Neural cell (in vitro differentiated cells): Measurements from ENCODE around the gene GEMIN2. TPM values are rescaled to one million over a fixed set of nuclear protein-coding genes. Genes with fewer than 3 reads are reported as not detected.

Source experiments
- H2AFZ ChIP-seq: fragments of 200-600, 300-800 bp; sonication (generic), shearing (Covaris generic); 2 replicates; pipeline ENCODE4 v1.6.0; 2014; ENCODE audit warnings: low read depth, mild to moderate bottlenecking, antibody characterized with exemption, low read length, moderate library complexity
- H3F3A ChIP-seq: fragments of 200-600 bp; shearing (Covaris generic); 2 replicates; pipeline ENCODE4 v1.6.1; 2016; ENCODE audit warnings: mild to moderate bottlenecking, moderate library complexity, mixed read lengths, antibody characterized with exemption, low read length; ENCODE audit not compliant: insufficient read depth, poor library complexity, severe bottlenecking
- H3K27ac ChIP-seq: fragments of 200-600, 300-800 bp; sonication (generic), shearing (Covaris generic); 2 replicates; pipeline ENCODE4 v1.5.1; 2014; ENCODE audit warnings: mild to moderate bottlenecking, low read length, moderate library complexity
- H3K27me3 ChIP-seq: fragments of 300-800, 200-600 bp; sonication (generic), shearing (Covaris generic); 2 replicates; pipeline ENCODE4 v1.6.0; 2014; ENCODE audit warnings: mild to moderate bottlenecking, low read depth, low read length, moderate library complexity; ENCODE audit not compliant: insufficient read depth
- H3K36me3 ChIP-seq: fragments of 300-800, 200-600 bp; sonication (generic), shearing (Covaris generic); 2 replicates; pipeline ENCODE4 v1.5.1; 2014; ENCODE audit warnings: mild to moderate bottlenecking, antibody characterized with exemption, low read length, moderate library complexity; ENCODE audit not compliant: insufficient read depth
- H3K4me2 ChIP-seq: fragments of 300-800, 200-600 bp; sonication (generic), shearing (Covaris generic); 2 replicates; pipeline ENCODE4 v1.6.0; 2014; ENCODE audit warnings: mild to moderate bottlenecking, low read length
- H3K4me3 ChIP-seq: fragments of 300-800, 200-600 bp; sonication (generic), shearing (Covaris generic); 2 replicates; pipeline ENCODE4 v1.5.1; 2014; ENCODE audit warnings: mild to moderate bottlenecking, low read length, moderate library complexity
- H3K79me2 ChIP-seq: fragments of 200-600 bp; shearing (Covaris generic); replicated peaks from 2 replicates; pipeline ENCODE4 v1.6.0; 2014; ENCODE audit warnings: mild to moderate bottlenecking, low read length, moderate library complexity; ENCODE audit not compliant: insufficient read depth
- H3K9ac ChIP-seq: fragments of 300-800, 200-600 bp; sonication (generic), shearing (Covaris generic); 2 replicates; pipeline ENCODE4 v1.6.1; 2016; ENCODE audit warnings: mild to moderate bottlenecking, low read length, mixed read lengths
- H3K9me2 ChIP-seq: fragments of 200-600 bp; shearing (Covaris generic); 2 replicates; pipeline ENCODE4 v1.6.1; 2016; ENCODE audit warnings: mild to moderate bottlenecking, low read length, mixed read lengths; ENCODE audit not compliant: insufficient read depth
- H3K9me3 ChIP-seq: fragments of 200-600, 300-800 bp; sonication (generic), shearing (Covaris generic); 2 replicates; pipeline ENCODE4 v1.6.1; 2016; ENCODE audit warnings: mild to moderate bottlenecking, mixed run types, low read length, moderate library complexity, mixed read lengths
- H4K20me1 ChIP-seq: fragments of 200-600 bp; shearing (Covaris generic); 2 replicates; pipeline ENCODE4 v1.6.1; 2016; ENCODE audit warnings: mild to moderate bottlenecking, mixed run types; ENCODE audit not compliant: insufficient read depth
- EP300 ChIP-seq: fragments of 450-650 bp; conservative IDR thresholded peaks from 2 replicates; pipeline ENCODE4 v1.6.1; 2014; ENCODE audit warnings: antibody characterized with exemption, mild to moderate bottlenecking, moderate library complexity; ENCODE audit not compliant: poor library complexity, severe bottlenecking
- EZH2 ChIP-seq: fragments of 200-600, 300-800 bp; shearing (Covaris generic), sonication (generic); IDR thresholded peaks from 2 replicates; pipeline ENCODE4 v1.6.1; 2014; ENCODE audit warnings: antibody characterized with exemption, low read length, borderline replicate concordance, mild to moderate bottlenecking; ENCODE audit not compliant: insufficient read depth, poor library complexity, severe bottlenecking
- MXI1 ChIP-seq: fragments of 450-650 bp; conservative IDR thresholded peaks from 2 replicates; pipeline ENCODE4 v1.6.1; 2014; ENCODE audit warnings: antibody characterized with exemption, mild to moderate bottlenecking; ENCODE audit not compliant: poor library complexity, severe bottlenecking
- POLR2AphosphoS5 ChIP-seq: IDR thresholded peaks from 2 replicates; pipeline ENCODE4 v1.6.1; 2012
- RAD21 ChIP-seq: fragments of 450-650 bp; conservative IDR thresholded peaks from 2 replicates; pipeline ENCODE4 v1.6.1; 2014; ENCODE audit warnings: antibody characterized with exemption, mild to moderate bottlenecking, moderate library complexity
- SMC3 ChIP-seq: fragments of 450-650 bp; conservative IDR thresholded peaks from 2 replicates; pipeline ENCODE4 v1.6.1; 2014; ENCODE audit warnings: antibody characterized with exemption, mild to moderate bottlenecking, moderate library complexity; ENCODE audit not compliant: poor library complexity
- TAF1 ChIP-seq: IDR thresholded peaks from 2 replicates; pipeline ENCODE4 v1.6.1; 2012; ENCODE audit warnings: low read depth
- polyA plus RNA-seq: library from polyadenylated mRNA; depleted of rRNA; stranded (reverse); fragments of >200 nt; gene quantifications from 2 replicates; pipeline ENCODE4 v1.2.3, GENCODE V29; 2014
- TF ChIP-seq, protein P1 (sequence below): IDR thresholded peaks from 2 replicates; pipeline ENCODE4 v1.6.1; 2012; ENCODE audit warnings: borderline replicate concordance
- TF ChIP-seq, protein P2 (sequence below): fragments of 450-650 bp; IDR thresholded peaks from 2 replicates; pipeline ENCODE4 v1.5.1; 2014; ENCODE audit warnings: antibody characterized with exemption, mild to moderate bottlenecking, moderate library complexity; ENCODE audit not compliant: poor library complexity, severe bottlenecking

Gene GEMIN2
- polyA plus RNA-seq, 1 donor from 2014 or later: 88.2 TPM

DNA sequence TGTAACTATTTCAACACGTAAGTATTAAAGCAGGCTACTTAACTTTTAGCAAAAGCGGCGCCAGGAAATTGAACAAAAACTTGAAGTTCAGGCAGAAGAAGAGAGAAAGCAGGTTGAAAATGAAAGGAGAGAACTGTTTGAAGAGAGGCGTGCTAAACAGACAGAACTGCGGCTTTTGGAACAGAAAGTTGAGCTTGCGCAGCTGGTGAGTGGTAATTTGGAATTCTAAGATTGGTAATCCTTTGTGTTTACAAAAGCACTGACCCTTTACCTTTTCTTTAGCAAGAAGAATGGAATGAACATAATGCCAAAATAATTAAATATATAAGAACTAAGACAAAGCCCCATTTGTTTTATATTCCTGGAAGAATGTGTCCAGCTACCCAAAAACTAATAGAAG lies 64.9 kb downstream of the GEMIN2 start:
- no peak overlapping the region for H3K27ac ChIP-seq
- H3K36me3 ChIP-seq: peaks cover 5% of the 10 kb centered on the region
- H3K27me3 ChIP-seq: no peaks in the 10 kb centered on the region
- H3F3A ChIP-seq: no peaks in the 10 kb centered on the region
- no peak overlapping the region for H3K4me3 ChIP-seq
- no peak for TF ChIP-seq TAF1
- no peak overlapping the region for H3K4me2 ChIP-seq
- no peak overlapping the region for H2AFZ ChIP-seq
- no peaks in the 10 kb centered on the region for H3K9me3 ChIP-seq
- no peaks in the 10 kb centered on the region for H3K9me2 ChIP-seq
- H4K20me1 ChIP-seq: no peaks in the 10 kb centered on the region
- H3K9ac ChIP-seq: no peak overlapping the region
- H3K79me2 ChIP-seq: peaks cover 15% of the 10 kb centered on the region

DNA sequence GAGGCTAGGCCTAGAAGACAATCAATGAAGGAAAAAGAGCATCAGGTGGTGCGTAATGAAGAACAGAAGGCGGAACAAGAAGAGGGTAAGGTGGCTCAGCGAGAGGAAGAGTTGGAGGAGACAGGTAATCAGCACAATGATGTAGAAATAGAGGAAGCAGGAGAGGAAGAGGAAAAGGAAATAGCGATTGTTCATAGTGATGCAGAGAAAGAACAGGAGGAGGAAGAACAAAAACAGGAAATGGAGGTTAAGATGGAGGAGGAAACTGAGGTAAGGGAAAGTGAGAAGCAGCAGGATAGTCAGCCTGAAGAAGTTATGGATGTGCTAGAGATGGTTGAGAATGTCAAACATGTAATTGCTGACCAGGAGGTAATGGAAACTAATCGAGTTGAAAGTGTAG lies 66.4 kb downstream of the GEMIN2 start:
- Histone ChIP-seq H3F3A (no peaks in the 10 kb centered on the region), H3K4me3 (no peak overlapping the region), H3K9ac (no peak overlapping the region), H3K27me3 (no peaks in the 10 kb centered on the region), H3K27ac (no peak overlapping the region), H3K9me2 (no peaks in the 10 kb centered on the region), H3K36me3 (peaks cover 5% of the 10 kb centered on the region), H3K79me2 (peaks cover 14% of the 10 kb centered on the region), H2AFZ (no peak overlapping the region), H3K9me3 (no peaks in the 10 kb centered on the region), H3K4me2 (no peak overlapping the region), H4K20me1 (no peaks in the 10 kb centered on the region)
- TF ChIP-seq SMC3: no peak
- TF ChIP-seq, protein P1, sequence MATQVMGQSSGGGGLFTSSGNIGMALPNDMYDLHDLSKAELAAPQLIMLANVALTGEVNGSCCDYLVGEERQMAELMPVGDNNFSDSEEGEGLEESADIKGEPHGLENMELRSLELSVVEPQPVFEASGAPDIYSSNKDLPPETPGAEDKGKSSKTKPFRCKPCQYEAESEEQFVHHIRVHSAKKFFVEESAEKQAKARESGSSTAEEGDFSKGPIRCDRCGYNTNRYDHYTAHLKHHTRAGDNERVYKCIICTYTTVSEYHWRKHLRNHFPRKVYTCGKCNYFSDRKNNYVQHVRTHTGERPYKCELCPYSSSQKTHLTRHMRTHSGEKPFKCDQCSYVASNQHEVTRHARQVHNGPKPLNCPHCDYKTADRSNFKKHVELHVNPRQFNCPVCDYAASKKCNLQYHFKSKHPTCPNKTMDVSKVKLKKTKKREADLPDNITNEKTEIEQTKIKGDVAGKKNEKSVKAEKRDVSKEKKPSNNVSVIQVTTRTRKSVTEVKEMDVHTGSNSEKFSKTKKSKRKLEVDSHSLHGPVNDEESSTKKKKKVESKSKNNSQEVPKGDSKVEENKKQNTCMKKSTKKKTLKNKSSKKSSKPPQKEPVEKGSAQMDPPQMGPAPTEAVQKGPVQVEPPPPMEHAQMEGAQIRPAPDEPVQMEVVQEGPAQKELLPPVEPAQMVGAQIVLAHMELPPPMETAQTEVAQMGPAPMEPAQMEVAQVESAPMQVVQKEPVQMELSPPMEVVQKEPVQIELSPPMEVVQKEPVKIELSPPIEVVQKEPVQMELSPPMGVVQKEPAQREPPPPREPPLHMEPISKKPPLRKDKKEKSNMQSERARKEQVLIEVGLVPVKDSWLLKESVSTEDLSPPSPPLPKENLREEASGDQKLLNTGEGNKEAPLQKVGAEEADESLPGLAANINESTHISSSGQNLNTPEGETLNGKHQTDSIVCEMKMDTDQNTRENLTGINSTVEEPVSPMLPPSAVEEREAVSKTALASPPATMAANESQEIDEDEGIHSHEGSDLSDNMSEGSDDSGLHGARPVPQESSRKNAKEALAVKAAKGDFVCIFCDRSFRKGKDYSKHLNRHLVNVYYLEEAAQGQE: no peak
- TF ChIP-seq EZH2: no peak
- TF ChIP-seq TAF1: no peak
- TF ChIP-seq RAD21: no peak
- no peak for TF ChIP-seq MXI1
- TF ChIP-seq, protein P2, sequence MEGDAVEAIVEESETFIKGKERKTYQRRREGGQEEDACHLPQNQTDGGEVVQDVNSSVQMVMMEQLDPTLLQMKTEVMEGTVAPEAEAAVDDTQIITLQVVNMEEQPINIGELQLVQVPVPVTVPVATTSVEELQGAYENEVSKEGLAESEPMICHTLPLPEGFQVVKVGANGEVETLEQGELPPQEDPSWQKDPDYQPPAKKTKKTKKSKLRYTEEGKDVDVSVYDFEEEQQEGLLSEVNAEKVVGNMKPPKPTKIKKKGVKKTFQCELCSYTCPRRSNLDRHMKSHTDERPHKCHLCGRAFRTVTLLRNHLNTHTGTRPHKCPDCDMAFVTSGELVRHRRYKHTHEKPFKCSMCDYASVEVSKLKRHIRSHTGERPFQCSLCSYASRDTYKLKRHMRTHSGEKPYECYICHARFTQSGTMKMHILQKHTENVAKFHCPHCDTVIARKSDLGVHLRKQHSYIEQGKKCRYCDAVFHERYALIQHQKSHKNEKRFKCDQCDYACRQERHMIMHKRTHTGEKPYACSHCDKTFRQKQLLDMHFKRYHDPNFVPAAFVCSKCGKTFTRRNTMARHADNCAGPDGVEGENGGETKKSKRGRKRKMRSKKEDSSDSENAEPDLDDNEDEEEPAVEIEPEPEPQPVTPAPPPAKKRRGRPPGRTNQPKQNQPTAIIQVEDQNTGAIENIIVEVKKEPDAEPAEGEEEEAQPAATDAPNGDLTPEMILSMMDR: no peak

DNA sequence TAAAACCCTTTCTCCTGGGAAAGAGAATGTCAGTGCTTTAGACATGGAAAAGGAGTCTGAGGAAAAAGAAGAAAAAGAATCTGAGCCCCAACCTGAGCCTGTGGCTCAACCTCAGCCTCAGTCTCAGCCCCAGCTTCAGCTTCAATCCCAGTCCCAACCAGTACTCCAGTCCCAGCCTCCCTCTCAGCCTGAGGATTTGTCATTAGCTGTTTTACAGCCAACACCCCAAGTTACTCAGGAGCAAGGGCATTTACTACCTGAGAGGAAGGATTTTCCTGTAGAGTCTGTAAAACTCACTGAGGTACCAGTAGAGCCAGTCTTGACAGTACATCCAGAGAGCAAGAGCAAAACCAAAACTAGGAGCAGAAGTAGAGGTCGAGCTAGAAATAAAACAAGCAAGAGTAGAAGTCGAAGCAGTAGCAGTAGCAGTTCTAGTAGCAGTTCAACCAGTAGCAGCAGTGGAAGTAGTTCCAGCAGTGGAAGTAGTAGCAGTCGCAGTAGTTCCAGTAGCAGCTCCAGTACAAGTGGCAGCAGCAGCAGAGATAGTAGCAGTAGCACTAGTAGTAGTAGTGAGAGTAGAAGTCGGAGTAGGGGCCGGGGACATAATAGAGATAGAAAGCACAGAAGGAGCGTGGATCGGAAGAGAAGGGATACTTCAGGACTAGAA lies 67.0 kb downstream of the GEMIN2 start:
- no peak overlapping the region for H3K4me2 ChIP-seq
- H3K4me3 ChIP-seq: no peak overlapping the region
- no peak overlapping the region for H2AFZ ChIP-seq
- no peaks in the 10 kb centered on the region for H4K20me1 ChIP-seq
- no peaks in the 10 kb centered on the region for H3F3A ChIP-seq
- H3K27me3 ChIP-seq: no peaks in the 10 kb centered on the region
- H3K9me3 ChIP-seq: no peaks in the 10 kb centered on the region
- H3K9me2 ChIP-seq: no peaks in the 10 kb centered on the region
- H3K27ac ChIP-seq: no peak overlapping the region
- no peak for TF ChIP-seq RAD21
- TF ChIP-seq, protein P2: no peak
- TF ChIP-seq MXI1: no peak
- TF ChIP-seq, protein P1: no peak
- TF ChIP-seq SMC3: no peak
- no peak for TF ChIP-seq TAF1
- no peak for TF ChIP-seq POLR2AphosphoS5
- no peak for TF ChIP-seq EZH2
- no peak for TF ChIP-seq EP300
- peaks cover 5% of the 10 kb centered on the region for H3K36me3 ChIP-seq
- H3K9ac ChIP-seq: no peak overlapping the region
- H3K79me2 ChIP-seq: peaks cover 7% of the 10 kb centered on the region
